IMR-90 (cell line): ENCODE measurements around the gene LSM14B. TPM values are rescaled to one million over a fixed set of nuclear protein-coding genes. Genes with fewer than 3 reads are reported as not detected.

Experiments used
- ATAC-seq: fragments of 200-7000 bp; cut with Tn5 transposase; 2 replicates; pipeline ENCODE4 v1.9.1; 2020; ENCODE audit warnings: low read depth, mild to moderate bottlenecking, moderate library complexity
- BruUV-seq: library from RNA; stranded (reverse); fragments of 400-500 nt; replicated peaks from 2 replicates; lab custom pipeline; 2021; lab: Mats Ljungman, UMichigan
- CTCF ChIA-PET: fragments of 300-600 bp; formaldehyde crosslinking; extraction: SDS; loops from one replicate; lab custom pipeline; 2021; ENCODE audit warnings: antibody characterized with exemption; lab: Yijun Ruan, JAX
- POLR2A ChIA-PET: fragments of 300-600 bp; sonication (Branson Sonifier 250); formaldehyde crosslinking; loops from one replicate; lab custom pipeline; 2022; ENCODE audit warnings: antibody characterized with exemption; ENCODE audit not compliant: unreplicated experiment; lab: Charles Lee
- DNase-seq: peaks from one replicate; pipeline ENCODE4 v3.0.0; 2013
- H2AFZ ChIP-seq: replicated peaks from 2 replicates; pipeline ENCODE3; 2013; ENCODE audit warnings: low read length, mild to moderate bottlenecking; ENCODE audit not compliant: poor library complexity
- H2AK5ac ChIP-seq: 2 replicates; pipeline ENCODE4 v1.6.1; 2013; ENCODE audit warnings: low read depth, low read length, inconsistent platforms
- H2AK9ac ChIP-seq: replicated peaks from 2 replicates; pipeline ENCODE3; 2013; ENCODE audit warnings: mild to moderate bottlenecking, low read depth, low read length, moderate library complexity; ENCODE audit not compliant: poor library complexity
- H2BK120ac ChIP-seq: 2 replicates; pipeline ENCODE4 v1.6.1; 2013; ENCODE audit warnings: low read depth, low read length, inconsistent platforms
- H2BK15ac ChIP-seq: 3 replicates; pipeline ENCODE4 v1.6.1; 2013; ENCODE audit warnings: low read depth, low read length, inconsistent platforms
- H2BK20ac ChIP-seq: 2 replicates; pipeline ENCODE4 v1.6.1; 2013; ENCODE audit warnings: low read depth, mild to moderate bottlenecking, inconsistent platforms, low read length, moderate library complexity
- H2BK5ac ChIP-seq: 2 replicates; pipeline ENCODE4 v1.6.1; 2013; ENCODE audit warnings: mild to moderate bottlenecking, low read depth, low read length, inconsistent platforms; ENCODE audit not compliant: poor library complexity, severe bottlenecking
- H3K14ac ChIP-seq: replicated peaks from 2 replicates; pipeline ENCODE4 v1.6.1; 2013; ENCODE audit warnings: low read depth, low read length, inconsistent platforms
- H3K18ac ChIP-seq: 2 replicates; pipeline ENCODE4 v1.6.1; 2013; ENCODE audit warnings: low read depth, low read length, control low read depth
- H3K23ac ChIP-seq: 2 replicates; pipeline ENCODE4 v1.6.1; 2013; ENCODE audit warnings: low read depth, low read length, inconsistent platforms
- H3K27ac ChIP-seq: 2 replicates; pipeline ENCODE4 v1.5.1; 2013; ENCODE audit warnings: mild to moderate bottlenecking, control low read depth, low read length; ENCODE audit not compliant: insufficient read depth
- H3K27me3 ChIP-seq: 2 replicates; pipeline ENCODE4 v1.6.1; 2013; ENCODE audit warnings: low read length; ENCODE audit not compliant: control insufficient read depth, insufficient read depth
- H3K36me3 ChIP-seq: 2 replicates; pipeline ENCODE4 v1.6.1; 2013; ENCODE audit warnings: low read length, mixed read lengths; ENCODE audit not compliant: control insufficient read depth, insufficient read depth
- H3K4ac ChIP-seq: 2 replicates; pipeline ENCODE4 v1.6.1; 2013; ENCODE audit warnings: low read depth, low read length, inconsistent platforms
- H3K4me1 ChIP-seq: 2 replicates; pipeline ENCODE4 v1.6.1; 2013; ENCODE audit warnings: low read length, mixed read lengths; ENCODE audit not compliant: control insufficient read depth, insufficient read depth
- H3K4me2 ChIP-seq: 2 replicates; pipeline ENCODE4 v1.6.1; 2013; ENCODE audit warnings: low read depth, mild to moderate bottlenecking, control low read depth, low read length, moderate library complexity
- H3K4me3 ChIP-seq: 2 replicates; pipeline ENCODE4 v1.5.1; 2013; ENCODE audit warnings: low read depth, mild to moderate bottlenecking, control low read depth, low read length, moderate library complexity; ENCODE audit not compliant: insufficient read depth
- H3K56ac ChIP-seq: 2 replicates; pipeline ENCODE4 v1.6.1; 2013; ENCODE audit warnings: low read length, inconsistent platforms; ENCODE audit not compliant: insufficient read depth; ENCODE audit errors: extremely low read depth
- H3K79me1 ChIP-seq, 2 experiments: 2 replicates each; pipeline ENCODE4 v1.6.1; 2013; ENCODE audit warnings: low read length in 2 of 2, inconsistent platforms in 1 of 2, low read depth in 1 of 2
- H3K9ac ChIP-seq: 2 replicates; pipeline ENCODE4 v1.6.1; 2013; ENCODE audit warnings: low read depth, low read length, control low read depth
- H3K9me1 ChIP-seq: 2 replicates; pipeline ENCODE4 v1.6.1; 2013; ENCODE audit warnings: low read length, inconsistent platforms; ENCODE audit not compliant: insufficient read depth
- H3K9me3 ChIP-seq: 2 replicates; pipeline ENCODE4 v1.6.1; 2013; ENCODE audit warnings: low read length; ENCODE audit not compliant: control insufficient read depth, insufficient read depth
- H4K20me1 ChIP-seq: 2 replicates; pipeline ENCODE4 v1.6.1; 2013; ENCODE audit warnings: low read length, inconsistent platforms; ENCODE audit not compliant: insufficient read depth
- H4K5ac ChIP-seq: 2 replicates; pipeline ENCODE4 v1.6.1; 2013; ENCODE audit warnings: mild to moderate bottlenecking, low read depth, low read length, control low read depth
- H4K8ac ChIP-seq, 2 experiments: 2 replicates each; pipeline ENCODE4 v1.6.1; 2013; ENCODE audit warnings: low read depth in 2 of 2, low read length in 2 of 2, control low read depth in 1 of 2, inconsistent platforms in 1 of 2
- H4K91ac ChIP-seq: 2 replicates; pipeline ENCODE4 v1.6.1; 2013; ENCODE audit warnings: low read depth, low read length, inconsistent platforms; ENCODE audit not compliant: insufficient read depth
- BHLHE40 ChIP-seq: fragments of 150-350 bp; IDR thresholded peaks from 2 replicates; pipeline ENCODE4 v1.6.1; 2016; ENCODE audit warnings: mild to moderate bottlenecking, low read depth, low read length
- CEBPB ChIP-seq: IDR thresholded peaks from 2 replicates; pipeline ENCODE4 v1.6.1; 2012; ENCODE audit warnings: low read depth, low read length, improper control_type of control experiment
- CHD1 ChIP-seq: IDR thresholded peaks from 2 replicates; pipeline ENCODE4 v1.6.1; 2012; ENCODE audit warnings: low read depth, low read length, improper control_type of control experiment
- FOS ChIP-seq: fragments of 150-350 bp; IDR thresholded peaks from 2 replicates; pipeline ENCODE4 v1.6.1; 2016; ENCODE audit warnings: low read depth, low read length
- MAFK ChIP-seq: IDR thresholded peaks from 2 replicates; pipeline ENCODE4 v1.6.1; 2012; ENCODE audit warnings: low read depth, low read length, improper control_type of control experiment
- MAZ ChIP-seq: IDR thresholded peaks from 2 replicates; pipeline ENCODE4 v1.6.1; 2012; ENCODE audit warnings: low read depth, mild to moderate bottlenecking, low read length, improper control_type of control experiment, moderate library complexity, borderline replicate concordance
- MXI1 ChIP-seq: IDR thresholded peaks from 2 replicates; pipeline ENCODE4 v1.6.1; 2012; ENCODE audit warnings: low read depth, mild to moderate bottlenecking, low read length, moderate library complexity, borderline replicate concordance
- NFE2L2 ChIP-seq: fragments of 150-350 bp; IDR thresholded peaks from 2 replicates; pipeline ENCODE4 v1.6.1; 2016; ENCODE audit warnings: low read depth, mild to moderate bottlenecking, low read length
- POLR2A ChIP-seq: IDR thresholded peaks from 2 replicates; pipeline ENCODE4 v1.6.1; 2012; ENCODE audit warnings: mild to moderate bottlenecking, low read depth, low read length
- RAD21 ChIP-seq: IDR thresholded peaks from 2 replicates; pipeline ENCODE4 v1.6.1; 2012; ENCODE audit warnings: low read length, improper control_type of control experiment
- RCOR1 ChIP-seq: IDR thresholded peaks from 2 replicates; pipeline ENCODE4 v1.6.1; 2012; ENCODE audit warnings: mild to moderate bottlenecking, low read length, improper control_type of control experiment; ENCODE audit not compliant: insufficient replicate concordance
- RFX5 ChIP-seq: IDR thresholded peaks from 2 replicates; pipeline ENCODE4 v1.8.0; 2012; ENCODE audit warnings: low read depth, mild to moderate bottlenecking, low read length, moderate library complexity
- SMC3 ChIP-seq: fragments of 150-350 bp; IDR thresholded peaks from 2 replicates; pipeline ENCODE4 v1.6.1; 2016; ENCODE audit warnings: low read depth, mild to moderate bottlenecking, antibody characterized with exemption, low read length, moderate library complexity
- WGBS, 2 experiments: methylation state at CpG; one replicate each; pipeline versions ENCODE4 v1.1.5 to v1.1.7; 2013; ENCODE audit warnings: missing lambda C conversion rate in 2 of 2; ENCODE audit not compliant: insufficient read length in 1 of 2; ENCODE audit errors: extremely low coverage in 2 of 2; 5-methylcytosine and 5-hydroxymethylcytosine counted together
- dilution Hi-C: fragments of 300-500 bp; cut with HindIII; formaldehyde crosslinking; loops from one replicate; pipeline ENCODE4 v1.14.3; 2018; ENCODE audit warnings: low sequenced_read_pairs; ENCODE audit not compliant: unreplicated experiment
- in situ Hi-C: fragments of 300-500 bp; cut with MboI; formaldehyde crosslinking; loops from 3 replicates; pipeline ENCODE4 v1.14.3; 2019; ENCODE audit warnings: low sequenced_read_pairs, inconsistent platforms, mixed read lengths
- intact Hi-C: fragments of 100-400 bp; cut with micrococcal nuclease; formaldehyde crosslinking; loops from 2 replicates; pipeline ENCODE4 v1.10.0; 2022
- polyA plus RNA-seq, 3 experiments: library from polyadenylated mRNA; depleted of rRNA; stranded (reverse); fragments of >200 nt; gene quantifications; 2 replicates each; pipeline ENCODE4 v1.2.3, GENCODE V29; 2012; ENCODE audit warnings: low replicate concordance in 1 of 3
- total RNA-seq: library from RNA; depleted of rRNA; stranded (reverse); fragments of >200 nt; gene quantifications from 2 replicates; pipeline ENCODE4 v1.2.3, GENCODE V29; 2012
- TF ChIP-seq, protein P1 (sequence below): fragments of 150-350 bp; IDR thresholded peaks from 2 replicates; pipeline ENCODE4 v1.6.1; 2017; ENCODE audit warnings: mild to moderate bottlenecking, antibody characterized with exemption, low read length, low read depth
- TF ChIP-seq, protein P2 (sequence below): conservative IDR thresholded peaks from 2 replicates; pipeline ENCODE4 v1.5.1; 2012; ENCODE audit warnings: mild to moderate bottlenecking, low read depth, low read length, improper control_type of control experiment
- TF ChIP-seq, protein P3 (sequence below): fragments of 150-350 bp; IDR thresholded peaks from 2 replicates; pipeline ENCODE4 v1.6.1; 2016; ENCODE audit warnings: low read depth, mild to moderate bottlenecking, low read length, moderate library complexity, borderline replicate concordance

Gene LSM14B
- total and polyA plus RNA-seq, 2 of the 4 experiments (the other 2 are of a cell fraction): 23.7 to 41.1 TPM

DNA sequence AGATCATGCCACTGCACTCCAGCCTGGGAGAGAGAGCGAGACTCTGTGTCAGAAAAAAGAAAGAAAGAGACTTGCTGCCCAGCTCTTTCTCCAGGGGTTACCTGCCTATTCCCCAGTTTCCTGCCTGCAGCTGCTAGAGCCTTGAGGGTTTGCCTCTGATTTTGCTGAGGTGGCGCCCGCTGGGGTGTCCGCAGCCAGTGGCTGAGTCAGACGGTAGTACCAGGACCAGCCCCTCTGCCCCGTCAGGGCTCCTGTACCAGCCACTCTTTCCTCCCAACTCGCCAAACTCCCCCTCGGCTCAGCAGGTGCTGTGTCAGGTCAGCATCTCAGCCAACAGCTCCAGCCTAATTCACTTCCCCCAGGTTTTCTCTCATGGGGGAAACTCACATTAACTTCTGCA, 7.4 kb upstream of the LSM14B start:
- Histone ChIP-seq H3K4me3 (no peak overlapping the region), H3K27me3 (peaks cover 33% of the 10 kb centered on the region), H2AFZ (no peak overlapping the region), H2BK5ac (no peak overlapping the region), H3K9me1 (no peaks in the 10 kb centered on the region), H3K14ac (no peak overlapping the region), H3K4me1 (no peaks in the 10 kb centered on the region), H4K8ac (no peak overlapping the region), H2AK9ac (no peak overlapping the region), H4K5ac (no peak overlapping the region), H3K4ac (no peak overlapping the region), H3K18ac (no peak overlapping the region), H3K9me3 (peaks cover 21% of the 10 kb centered on the region), H2BK20ac (no peak overlapping the region), H3K9ac (no peak overlapping the region), H3K36me3 (no peaks in the 10 kb centered on the region), H4K91ac (no peak overlapping the region), H3K23ac (no peak overlapping the region), H3K79me1 (no peaks in the 10 kb centered on the region), H3K4me2 (no peak overlapping the region), H2AK5ac (no peak overlapping the region), H2BK15ac (no peak overlapping the region), H3K56ac (no peak overlapping the region), H2BK120ac (no peak overlapping the region), H3K27ac (no peak overlapping the region), H4K20me1 (no peaks in the 10 kb centered on the region)
- in situ Hi-C loops (no loop called here), dilution Hi-C loops (no loop called here), intact Hi-C loops (no loop called here)
- POLR2A ChIA-PET: no interaction called here
- no TSS peak for BruUV-seq
- TF ChIP-seq, protein P1, sequence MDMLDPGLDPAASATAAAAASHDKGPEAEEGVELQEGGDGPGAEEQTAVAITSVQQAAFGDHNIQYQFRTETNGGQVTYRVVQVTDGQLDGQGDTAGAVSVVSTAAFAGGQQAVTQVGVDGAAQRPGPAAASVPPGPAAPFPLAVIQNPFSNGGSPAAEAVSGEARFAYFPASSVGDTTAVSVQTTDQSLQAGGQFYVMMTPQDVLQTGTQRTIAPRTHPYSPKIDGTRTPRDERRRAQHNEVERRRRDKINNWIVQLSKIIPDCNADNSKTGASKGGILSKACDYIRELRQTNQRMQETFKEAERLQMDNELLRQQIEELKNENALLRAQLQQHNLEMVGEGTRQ: no peak
- TF ChIP-seq BHLHE40 (no peak), NFE2L2 (no peak), SMC3 (no peak), RCOR1 (no peak), MXI1 (no peak), POLR2A (no peak), FOS (no peak), MAZ (no peak), RAD21 (no peak), RFX5 (no peak), CEBPB (no peak), CHD1 (no peak), MAFK (no peak)
- TF ChIP-seq, protein P2, sequence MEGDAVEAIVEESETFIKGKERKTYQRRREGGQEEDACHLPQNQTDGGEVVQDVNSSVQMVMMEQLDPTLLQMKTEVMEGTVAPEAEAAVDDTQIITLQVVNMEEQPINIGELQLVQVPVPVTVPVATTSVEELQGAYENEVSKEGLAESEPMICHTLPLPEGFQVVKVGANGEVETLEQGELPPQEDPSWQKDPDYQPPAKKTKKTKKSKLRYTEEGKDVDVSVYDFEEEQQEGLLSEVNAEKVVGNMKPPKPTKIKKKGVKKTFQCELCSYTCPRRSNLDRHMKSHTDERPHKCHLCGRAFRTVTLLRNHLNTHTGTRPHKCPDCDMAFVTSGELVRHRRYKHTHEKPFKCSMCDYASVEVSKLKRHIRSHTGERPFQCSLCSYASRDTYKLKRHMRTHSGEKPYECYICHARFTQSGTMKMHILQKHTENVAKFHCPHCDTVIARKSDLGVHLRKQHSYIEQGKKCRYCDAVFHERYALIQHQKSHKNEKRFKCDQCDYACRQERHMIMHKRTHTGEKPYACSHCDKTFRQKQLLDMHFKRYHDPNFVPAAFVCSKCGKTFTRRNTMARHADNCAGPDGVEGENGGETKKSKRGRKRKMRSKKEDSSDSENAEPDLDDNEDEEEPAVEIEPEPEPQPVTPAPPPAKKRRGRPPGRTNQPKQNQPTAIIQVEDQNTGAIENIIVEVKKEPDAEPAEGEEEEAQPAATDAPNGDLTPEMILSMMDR: no peak
- TF ChIP-seq, protein P3, sequence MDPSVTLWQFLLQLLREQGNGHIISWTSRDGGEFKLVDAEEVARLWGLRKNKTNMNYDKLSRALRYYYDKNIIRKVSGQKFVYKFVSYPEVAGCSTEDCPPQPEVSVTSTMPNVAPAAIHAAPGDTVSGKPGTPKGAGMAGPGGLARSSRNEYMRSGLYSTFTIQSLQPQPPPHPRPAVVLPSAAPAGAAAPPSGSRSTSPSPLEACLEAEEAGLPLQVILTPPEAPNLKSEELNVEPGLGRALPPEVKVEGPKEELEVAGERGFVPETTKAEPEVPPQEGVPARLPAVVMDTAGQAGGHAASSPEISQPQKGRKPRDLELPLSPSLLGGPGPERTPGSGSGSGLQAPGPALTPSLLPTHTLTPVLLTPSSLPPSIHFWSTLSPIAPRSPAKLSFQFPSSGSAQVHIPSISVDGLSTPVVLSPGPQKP: no peak
- DNase-seq (no peak), ATAC-seq (no peak)
- CTCF ChIA-PET: no interaction called here
- 35% methylated on average over 6 of the region's 8 CpGs; no CpG with 5 or more reads in 1 of the 2 experiments for WGBS, 2 experiments
